K562 (cell line): ENCODE data around the gene BMP4. TPM values are rescaled to one million over a fixed set of nuclear protein-coding genes. Genes with fewer than 3 reads are reported as not detected.

Experiments used
- ATAC-seq: fragments of 200-7000 bp; cut with Tn5 transposase; 3 replicates; pipeline ENCODE4 v1.9.1; 2020; ENCODE audit warnings: moderate library complexity
- BruUV-seq: library from RNA; stranded (reverse); fragments of 400-500 nt; replicated peaks from 2 replicates; lab custom pipeline; 2021; lab: Mats Ljungman, UMichigan
- CTCF ChIA-PET: fragments of 300-600 bp; formaldehyde crosslinking; extraction: SDS; loops from one replicate; lab custom pipeline; 2021; ENCODE audit warnings: low intra/inter-chr PET ratio; lab: Yijun Ruan, JAX
- POLR2A ChIA-PET: fragments of 300-600, 350-650 bp; sonication (Branson Sonifier 250); formaldehyde crosslinking; extraction: SDS; loops from one replicate; lab custom pipeline; 2021; ENCODE audit warnings: antibody characterized with exemption, inconsistent platforms; lab: Yijun Ruan, JAX
- DNase-seq, 4 experiments: peaks; one replicate each; pipeline versions ENCODE4 v3.0.0 to v3.0.0-alpha.2; 2011 to 2018; ENCODE audit warnings: low spot score in 3 of 4, mixed read lengths in 3 of 4; ENCODE audit errors: extremely low read depth in 1 of 4
- FAIRE-seq: peaks from 2 replicates; lab custom pipeline; 2011; peaks lifted over from hg19 to GRCh38; lab: Jason Lieb, UNC
- H2AFZ ChIP-seq: 2 replicates; pipeline ENCODE4 v1.6.0; 2011; ENCODE audit warnings: low read depth, low read length, control low read depth, inconsistent platforms
- H3K27ac ChIP-seq: fragments of 200-600 bp; 3 replicates; pipeline ENCODE4 v1.8.0; 2011; ENCODE audit warnings: low read depth, mild to moderate bottlenecking, control low read depth, inconsistent platforms, low read length, moderate library complexity, mixed read lengths; ENCODE audit errors: extremely low read depth
- H3K27me3 ChIP-seq, 2 experiments: fragments of 300-600 bp in 1 of 2; 2 replicates in 1 of 2; 3 replicates in 1 of 2; pipeline versions ENCODE4 v1.6.0 to v1.8.0; 2011; ENCODE audit warnings: inconsistent platforms in 2 of 2, low read length in 2 of 2, mild to moderate bottlenecking in 1 of 2, mixed read lengths in 1 of 2, moderate library complexity in 1 of 2; ENCODE audit not compliant: control insufficient read depth in 2 of 2, insufficient read depth in 2 of 2
- H3K36me3 ChIP-seq: fragments of 300-600 bp; 3 replicates; pipeline ENCODE4 v1.8.0; 2011; ENCODE audit warnings: mild to moderate bottlenecking, low read length, inconsistent platforms; ENCODE audit not compliant: control insufficient read depth, insufficient read depth
- H3K4me1 ChIP-seq, 2 experiments: fragments of 200-600 bp in 1 of 2; replicated peaks in 1 of 2; 2 replicates in 1 of 2; 3 replicates in 1 of 2; pipeline versions ENCODE4 v1.5.1 to v1.8.0; 2011; ENCODE audit warnings: inconsistent platforms in 2 of 2, low read length in 2 of 2, mild to moderate bottlenecking in 1 of 2, mixed read lengths in 1 of 2, moderate library complexity in 1 of 2; ENCODE audit not compliant: control insufficient read depth in 2 of 2, insufficient read depth in 2 of 2
- H3K4me2 ChIP-seq: 2 replicates; pipeline ENCODE4 v1.6.1; 2011; ENCODE audit warnings: low read length, control low read depth, inconsistent platforms, mixed read lengths; ENCODE audit not compliant: insufficient read depth
- H3K4me3 ChIP-seq: fragments of 200-600 bp; sonication (generic), shearing (Covaris generic); 2 replicates; pipeline ENCODE4 v1.5.1; 2016; ENCODE audit warnings: control low read depth, inconsistent platforms
- H3K79me2 ChIP-seq: fragments of 200-600 bp; 3 replicates; pipeline ENCODE4 v1.8.0; 2011; ENCODE audit warnings: low read length, inconsistent platforms; ENCODE audit not compliant: control insufficient read depth, insufficient read depth
- H3K9ac ChIP-seq, 2 experiments: 2 replicates each; pipeline versions ENCODE4 v1.6.0 to v1.6.1; 2011; ENCODE audit warnings: low read depth in 2 of 2, low read length in 2 of 2, control low read depth in 1 of 2, inconsistent platforms in 1 of 2, mild to moderate bottlenecking in 1 of 2, mixed read lengths in 1 of 2; ENCODE audit not compliant: insufficient read depth in 1 of 2
- H3K9me1 ChIP-seq: one replicate; pipeline ENCODE4 v1.6.0; 2011; ENCODE audit warnings: inconsistent platforms, mild to moderate bottlenecking, low read length, moderate library complexity; ENCODE audit not compliant: control insufficient read depth, insufficient read depth
- H3K9me3 ChIP-seq: replicated peaks from 2 replicates; pipeline ENCODE4 v1.5.1; 2011; ENCODE audit warnings: low read depth, low read length, inconsistent platforms; ENCODE audit not compliant: control insufficient read depth, insufficient read depth
- H4K20me1 ChIP-seq: replicated peaks from 2 replicates; pipeline ENCODE4 v1.6.1; 2011; ENCODE audit warnings: low read length, inconsistent platforms, mixed read lengths; ENCODE audit not compliant: control insufficient read depth, insufficient read depth
- ZBTB11 ChIP-seq, 3 experiments: fragments of 200-800 bp in 1 of 3; fragments of 250-450 bp in 1 of 3; fragments of 450-650 bp in 1 of 3; sonication (Bioruptor Pico) in 1 of 3; sonication (Bioruptor generic) in 1 of 3; formaldehyde crosslinking in 1 of 3; IDR thresholded peaks; 2 replicates each; pipeline versions ENCODE4 v1.6.1 to v1.8.0; 2016 to 2022; ENCODE audit warnings: mild to moderate bottlenecking in 2 of 3, missing genetic modification characterization in 2 of 3, missing compliant biosample characterization in 1 of 3, moderate library complexity in 1 of 3
- WGBS: fragments of 100-300 bp; shearing (Covaris generic); methylation state at CpG from one replicate; pipeline ENCODE4 v1.1.6; 2016; ENCODE audit warnings: low coverage, mixed read lengths; ENCODE audit not compliant: insufficient coverage; ENCODE audit errors: missing lambda C conversion rate; 5-methylcytosine and 5-hydroxymethylcytosine counted together
- in situ Hi-C: fragments of 300-500 bp; cut with MboI; formaldehyde crosslinking; loops from 4 replicates; pipeline ENCODE4 v1.15.0; 2018; ENCODE audit warnings: inconsistent platforms, mixed read lengths
- intact Hi-C: fragments of 100-400 bp; cut with micrococcal nuclease; formaldehyde crosslinking; loops from 2 replicates; pipeline ENCODE4 v1.14.2; 2022
- polyA plus RNA-seq, 8 experiments: library from polyadenylated mRNA; depleted of rRNA in 4 of 8; stranded (reverse) in 5 of 8; unstranded in 3 of 8; fragments of >200 nt; fragmentation: Nextera tagmentation in 2 of 8; fragmentation: Illumina TruSeq in 1 of 8; extraction: Ambion mirVana in 2 of 8; extraction: Trizol in 1 of 8; gene quantifications; 2 replicates each; pipeline versions ENCODE4 v1.2.1 to v1.2.3, GENCODE V29; 2011 to 2014; ENCODE audit warnings: inconsistent platforms in 1 of 8, missing spikeins in 1 of 8
- total RNA-seq, 7 experiments: library from RNA; depleted of rRNA in 6 of 7; stranded (reverse); fragments of >200 nt in 6 of 7; fragmentation: Illumina TruSeq in 2 of 7; extraction: Trizol in 2 of 7; gene quantifications; 2 replicates each; pipeline versions ENCODE4 v1.2.1 to v1.2.3, GENCODE V29; 2011 to 2021; ENCODE audit warnings: low replicate concordance in 1 of 7

Gene BMP4
- total and polyA plus RNA-seq, 9 of the 15 experiments (the other 6 are each of a cell fraction or from before 2014, with no cell fraction given): not detected

GRCh38 chr14:53925201-53925766, 31.3 kb downstream of the BMP4 start:
- WGBS: 1% methylated on average over 6 of the region's 6 CpGs
- Histone ChIP-seq H2AFZ (no peak overlapping the region), H3K27me3 (no peaks in the 10 kb centered on the region), H3K36me3 (no peaks in the 10 kb centered on the region), H3K27ac (no peak overlapping the region), H3K9me3 (no peaks in the 10 kb centered on the region), H3K79me2 (no peaks in the 10 kb centered on the region), H3K4me2 (no peak overlapping the region), H3K9ac (no peak overlapping the region), H3K4me1 (no peaks in the 10 kb centered on the region), H3K4me3 (no peak overlapping the region), H4K20me1 (no peaks in the 10 kb centered on the region), H3K9me1 (no peaks in the 10 kb centered on the region)
- ChIA-PET POLR2A (no interaction called here), CTCF (interaction anchor here (0.7 to 0.8 kb wide), 2 partner anchors 22 to 368 kb away, joined by 3 to 5 read pairs; no protein-coding TSS in a partner anchor)
- ATAC-seq: no peak
- BruUV-seq: no TSS peak
- intact Hi-C loops: no loop called here
- in situ Hi-C loops: no loop called here
- TF ChIP-seq ZBTB11 (CRISPR knock-in tag; IDR thresholded peaks at IDR 0.05): no peak
- FAIRE-seq: no peak
- no peak for DNase-seq
